ENCODE results near the gene ADM5.
"Not testable (repeated sequence)": the region's sequence is repeated elsewhere in the genome, so short reads cannot be mapped to it uniquely, and the experiment has no call there.

The ADM5 gene

GRCh38 chr19:49704888-49705642 lies 15.7 kb downstream of the ADM5 start:
- no peak for DNase-seq

GRCh38 chr19:49705919-49706318 lies 16.5 kb downstream of the ADM5 start:
- DNase-seq: no peak

DNA sequence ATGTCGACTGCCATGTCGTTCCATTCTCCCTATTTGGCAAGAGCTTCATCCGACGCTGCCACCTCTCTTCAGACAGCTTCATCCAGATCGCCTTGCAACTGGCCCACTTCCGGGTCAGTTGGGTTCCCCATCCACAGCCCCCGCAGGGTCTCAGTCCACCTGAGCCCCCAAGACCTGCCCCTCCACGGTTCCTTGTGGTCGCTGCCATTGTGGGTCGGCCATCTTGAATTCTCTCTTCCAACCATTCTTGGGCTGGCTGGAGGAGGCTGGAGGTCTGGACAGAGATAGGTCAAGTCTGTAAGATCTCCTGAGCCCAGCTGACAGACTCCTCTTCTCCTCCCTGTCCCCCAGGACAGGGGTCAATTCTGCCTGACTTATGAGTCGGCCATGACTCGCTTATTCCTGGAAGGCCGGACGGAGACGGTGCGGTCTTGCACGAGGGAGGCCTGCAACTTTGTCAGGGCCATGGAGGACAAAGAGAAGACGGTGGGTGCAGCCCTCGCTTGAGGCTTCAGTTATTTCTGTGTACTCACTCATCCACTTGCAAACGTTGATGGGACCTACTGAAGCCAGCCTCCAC lies 21.1 kb downstream of the ADM5 start:
- DNase-seq: no peak

DNA sequence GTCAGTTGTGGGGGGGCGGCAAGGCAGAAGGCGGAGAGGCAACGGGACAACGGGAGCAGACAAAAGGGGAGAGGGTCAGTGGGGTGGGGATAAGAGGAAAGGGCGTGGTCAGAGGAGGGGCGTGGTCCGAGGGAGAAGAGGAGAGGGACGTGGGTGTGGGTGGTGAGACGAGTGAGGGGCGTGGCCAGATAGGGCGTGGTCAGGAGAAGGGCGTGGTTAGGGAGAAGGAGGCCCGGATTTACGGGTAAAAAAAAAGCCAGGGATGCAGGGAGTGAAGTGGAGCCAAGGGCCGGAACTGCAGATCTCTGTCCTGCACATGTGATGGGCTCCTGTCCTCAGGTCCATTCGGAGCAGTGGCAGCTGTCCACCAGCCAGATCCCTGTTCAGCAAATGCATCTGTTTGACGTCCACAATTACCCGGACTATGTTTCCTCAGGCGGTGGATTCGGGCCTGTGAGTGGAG lies 23.0 kb downstream of the ADM5 start:
- no peak for DNase-seq

- no peak for DNase-seq
Measured at GRCh38 chr19:49713236-49713845, 23.9 kb downstream of the ADM5 start.

DNA sequence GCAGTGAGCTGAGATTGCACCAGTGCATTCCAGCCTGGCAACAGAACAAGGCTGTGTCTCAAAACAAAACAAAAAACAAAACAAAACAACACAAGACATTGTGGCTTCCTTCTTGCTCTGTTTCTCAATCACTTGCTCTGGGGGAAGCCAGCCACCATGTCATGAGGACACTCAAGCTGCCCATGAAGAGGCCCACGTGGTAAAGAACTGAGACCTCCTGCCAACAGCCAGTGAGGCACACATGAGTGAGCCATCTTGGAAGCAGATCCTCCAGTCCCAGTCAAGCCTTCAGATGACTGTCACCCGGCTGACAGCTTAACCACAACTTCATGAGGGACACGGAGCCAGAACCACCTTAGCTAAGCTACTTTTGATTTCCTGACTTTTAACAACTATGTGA lies 26.8 kb downstream of the ADM5 start:
- DNase-seq: no peak

- no peak for DNase-seq
Measured at GRCh38 chr19:49718511-49718910, 29.1 kb downstream of the ADM5 start.

- DNase-seq: no peak
Measured at GRCh38 chr19:49718991-49719390, 29.6 kb downstream of the ADM5 start.

- not testable (repeated sequence) for DNase-seq
Measured at GRCh38 chr19:49719420-49719819, 30.0 kb downstream of the ADM5 start.

- DNase-seq: peak; percentile 51
Measured at GRCh38 chr19:49727217-49728030, 38.0 kb downstream of the ADM5 start.

DNA sequence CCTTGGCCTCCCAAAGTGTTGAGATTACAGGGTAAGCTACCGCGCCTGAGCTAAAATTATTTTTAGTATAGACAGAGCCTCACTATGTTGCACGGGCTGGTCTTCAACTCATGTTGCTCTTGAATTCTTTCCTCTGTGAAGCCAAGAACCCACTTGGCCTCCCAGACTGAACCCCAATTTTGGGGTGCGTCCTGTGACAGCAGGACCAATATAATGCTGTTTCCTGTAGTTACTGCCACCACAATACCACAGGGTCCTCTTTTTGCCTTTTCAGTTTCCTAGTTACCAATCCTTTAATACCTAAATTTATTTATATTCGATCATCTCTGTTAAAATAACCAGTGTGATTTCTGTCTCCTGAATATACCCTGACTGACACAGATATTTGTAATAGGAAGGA lies 40.8 kb downstream of the ADM5 start:
- DNase-seq: no peak

DNA sequence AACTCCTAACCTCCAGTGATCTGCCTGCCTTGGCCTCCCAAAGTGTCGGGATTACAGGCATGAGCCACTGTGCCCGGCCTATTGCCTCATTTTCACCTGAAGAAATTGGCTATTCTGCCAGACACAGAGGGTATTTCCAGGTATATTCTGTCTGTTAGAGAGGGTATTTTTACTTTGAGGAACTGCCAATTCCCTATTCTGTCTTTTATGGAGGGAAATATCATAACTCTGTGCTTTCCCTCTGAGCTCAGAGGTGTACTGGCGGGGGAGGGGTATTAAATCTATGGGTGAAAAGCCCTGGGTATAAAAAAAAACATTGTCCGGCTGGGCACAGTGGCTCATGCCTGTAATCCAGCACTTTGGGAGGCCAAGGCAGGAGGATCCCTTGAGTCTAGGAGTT lies 48.9 kb downstream of the ADM5 start:
- no peak for DNase-seq

DNA sequence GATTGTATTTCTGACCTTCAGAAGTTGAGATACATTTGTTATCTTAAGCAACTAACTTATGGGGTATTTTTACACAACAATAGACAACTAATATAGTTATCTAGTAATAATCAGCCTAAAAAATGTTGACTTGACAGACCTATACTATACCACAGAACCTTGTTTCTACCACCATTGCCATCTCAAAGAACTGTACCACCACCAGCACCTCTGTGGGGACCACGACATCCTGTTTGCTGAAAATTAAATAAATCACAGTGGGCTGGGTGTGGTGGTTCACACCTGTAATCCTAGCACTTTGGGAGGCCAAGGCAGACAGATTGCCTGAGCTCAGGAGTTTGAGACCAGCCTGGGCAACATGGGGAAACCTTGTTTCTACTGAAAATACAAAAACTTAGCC lies 49.7 kb downstream of the ADM5 start:
- DNase-seq: no peak

DNA sequence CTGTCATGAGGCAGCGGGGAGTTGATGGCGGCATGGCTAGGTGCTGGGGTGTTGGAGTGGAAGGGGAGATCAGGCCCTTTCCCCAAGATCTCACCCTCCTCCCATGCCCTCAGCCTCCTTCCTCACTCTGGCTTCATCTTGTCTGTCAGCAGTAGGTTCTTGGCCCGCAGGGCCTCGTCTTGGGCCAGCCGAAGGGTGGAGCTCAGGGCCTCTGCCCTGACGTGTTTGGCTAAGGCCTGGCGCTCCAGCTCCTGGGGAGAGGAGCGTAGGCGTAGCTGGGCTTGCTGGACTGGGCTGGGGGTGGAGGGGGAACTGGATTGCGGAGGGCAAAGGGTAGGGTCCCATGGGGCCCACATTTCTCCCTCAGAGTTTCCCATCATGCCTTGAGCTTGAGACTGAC lies 50.5 kb downstream of the ADM5 start:
- DNase-seq: no peak
